ENCODE results near the gene PPP2R2D.

Gene PPP2R2D

GRCh38 chr10:131960631-131961046 is 59.8 kb downstream of the PPP2R2D start:
- TF ChIP-seq CTCF (IDR thresholded peaks at IDR 0.05; ENCODE audit: low read depth, low read length) = no peak
- no peak overlapping the region for H3K4me3 ChIP-seq (ENCODE audit: low read depth, low read length)

GRCh38 chr10:131961047-131961776 is 60.4 kb downstream of the PPP2R2D start:
- TF ChIP-seq CTCF (IDR thresholded peaks at IDR 0.05; ENCODE audit: low read depth, low read length) = no peak

DNA sequence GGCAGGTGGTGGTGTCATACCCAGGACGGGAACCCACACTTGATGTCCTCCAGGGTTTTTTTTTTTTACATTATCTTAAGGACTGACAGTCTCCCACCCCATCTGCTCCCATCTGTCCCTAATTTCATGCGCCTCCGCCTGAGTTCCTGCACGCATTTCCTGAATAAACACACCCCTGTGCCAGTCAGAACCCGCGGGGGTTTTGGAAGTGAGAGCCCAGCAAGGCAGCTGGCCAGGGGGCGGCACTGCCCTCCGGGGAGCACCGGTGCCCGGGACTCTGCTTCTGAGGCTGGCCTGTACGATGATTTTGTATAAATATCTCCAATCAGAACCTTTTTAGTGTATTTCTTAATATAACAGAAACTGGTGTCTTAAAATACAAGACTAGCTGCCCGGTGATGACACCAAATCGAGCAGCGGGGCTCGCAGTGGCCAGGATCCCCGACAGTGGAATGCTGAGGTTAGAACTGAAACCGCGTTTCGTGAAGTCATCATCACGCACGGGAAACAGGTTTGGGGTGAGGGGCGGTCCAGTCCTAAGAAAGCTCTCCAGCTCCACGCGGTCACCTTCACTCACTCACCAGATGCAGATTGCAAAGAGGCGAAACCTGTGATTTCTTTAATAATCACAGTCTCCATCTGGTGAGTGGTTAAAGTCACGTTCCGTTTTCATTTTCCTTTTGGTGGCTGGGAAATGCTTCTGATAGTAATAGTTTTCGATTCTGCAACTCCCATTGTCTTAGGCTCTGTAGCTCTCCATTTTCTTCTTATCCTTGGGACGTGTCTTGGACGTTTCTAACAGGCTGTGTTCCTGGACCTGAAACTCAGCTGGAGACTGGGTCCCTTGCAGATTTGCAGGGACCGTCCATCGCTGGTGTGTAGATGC is 61.2 kb downstream of the PPP2R2D start:
- H3K4me3 ChIP-seq (ENCODE audit: low read depth, low read length) = no peak overlapping the region

More at GRCh38 chr10:131961047-131961776, 60.4 kb downstream of the PPP2R2D start:
- H3K4me3 ChIP-seq (ENCODE audit: low read depth, low read length) = no peak overlapping the region

DNA sequence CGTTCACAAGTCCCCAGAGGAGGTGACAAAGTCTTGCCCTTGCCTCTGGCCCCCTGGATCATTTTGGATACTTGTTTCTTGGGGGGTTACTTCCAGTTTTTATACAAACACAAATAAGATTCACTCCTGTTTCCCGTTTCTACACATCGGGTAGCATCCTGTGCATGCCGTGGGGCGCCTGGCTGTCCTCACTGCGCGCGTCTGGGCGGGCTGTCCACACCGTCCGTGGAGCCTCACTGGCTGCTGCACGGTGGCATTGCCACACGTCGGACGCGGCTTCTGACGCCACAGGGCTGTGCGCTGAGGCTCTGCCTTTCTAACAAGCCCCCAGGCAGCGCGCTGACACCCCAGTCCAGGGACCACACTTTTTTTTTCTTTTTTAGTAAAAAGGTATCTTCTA is 62.5 kb downstream of the PPP2R2D start:
- no peak for TF ChIP-seq CTCF (IDR thresholded peaks at IDR 0.05; ENCODE audit: low read depth, low read length)
- H3K4me3 ChIP-seq (ENCODE audit: low read depth, low read length) = no peak overlapping the region

More for the DNA sequence above, 61.2 kb downstream of the PPP2R2D start:
- no peak for TF ChIP-seq CTCF (IDR thresholded peaks at IDR 0.05; ENCODE audit: low read depth, low read length)

DNA sequence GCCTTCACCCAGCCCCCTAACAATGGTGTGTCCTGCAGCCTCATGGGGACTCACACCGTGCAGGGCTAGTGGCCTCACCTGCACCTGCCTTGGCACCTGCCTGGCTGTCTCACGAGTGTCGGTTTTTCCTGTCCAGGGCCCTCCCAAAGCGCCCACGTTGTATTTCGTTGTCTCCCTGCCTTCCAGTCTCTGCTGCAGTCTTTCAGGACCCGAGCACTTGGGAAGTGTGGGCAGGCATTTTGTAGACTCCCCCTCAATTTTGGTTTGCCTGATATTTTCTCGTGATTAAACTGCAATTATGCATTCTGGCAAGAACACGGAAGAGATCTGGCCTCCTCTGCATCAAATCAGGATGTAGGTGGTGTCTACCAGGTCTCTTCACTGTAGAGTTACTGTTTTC is 63.0 kb downstream of the PPP2R2D start:
- H3K4me3 ChIP-seq (ENCODE audit: low read depth, low read length) = no peak overlapping the region
- no peak for TF ChIP-seq CTCF (IDR thresholded peaks at IDR 0.05; ENCODE audit: low read depth, low read length)

DNA sequence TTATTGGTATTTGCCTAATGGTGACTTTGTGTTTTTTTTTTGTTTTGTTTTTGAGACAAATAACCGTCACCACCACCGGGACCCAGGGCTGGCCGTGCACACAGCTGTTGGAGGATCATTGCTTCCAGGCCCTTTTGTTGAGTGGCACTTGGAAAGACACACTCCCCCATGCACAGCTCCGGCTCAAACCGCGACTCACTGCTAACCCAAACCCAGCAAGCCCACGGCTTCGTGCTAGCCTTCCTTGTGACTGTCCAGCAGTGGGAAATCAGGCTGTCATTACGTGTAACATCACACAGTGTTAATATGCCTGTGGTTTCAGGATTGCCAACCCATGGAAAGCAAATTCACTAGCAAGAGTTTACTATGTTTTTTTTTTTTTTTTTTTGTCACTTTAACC is 63.5 kb downstream of the PPP2R2D start:
- H3K4me3 ChIP-seq (ENCODE audit: low read depth, low read length) = no peak overlapping the region
- no peak for TF ChIP-seq CTCF (IDR thresholded peaks at IDR 0.05; ENCODE audit: low read depth, low read length)

- no peak overlapping the region for H3K4me3 ChIP-seq (ENCODE audit: low read depth, low read length)
- TF ChIP-seq CTCF (IDR thresholded peaks at IDR 0.05; ENCODE audit: low read depth, low read length) = no peak
These were observed 68.1 kb downstream of the PPP2R2D start for GRCh38 chr10:131968949-131969348.

Data from WI38 (cell line).